Fibroblast of mammary gland (primary cell): Measurements from ENCODE around the gene ITK.
"Not testable (repeated sequence)": the region's sequence is repeated elsewhere in the genome, so short reads cannot be mapped to it uniquely, and the experiment has no call there.

ENCODE experiments used
- DNase-seq: peaks from one replicate; pipeline ENCODE4 v3.0.0-alpha.2; 2010; ENCODE audit warnings: low read depth
- H3K4me3 ChIP-seq: 2 replicates; pipeline ENCODE4 v1.5.1; 2011; ENCODE audit warnings: low read depth, mild to moderate bottlenecking, low read length, moderate library complexity; ENCODE audit not compliant: control insufficient read depth
- TF ChIP-seq, protein P1 (sequence below): conservative IDR thresholded peaks from 2 replicates; pipeline ENCODE4 v1.5.1; 2011; ENCODE audit warnings: low read depth, low read length, inconsistent platforms; ENCODE audit not compliant: control insufficient read depth, insufficient read depth

Gene ITK

DNA sequence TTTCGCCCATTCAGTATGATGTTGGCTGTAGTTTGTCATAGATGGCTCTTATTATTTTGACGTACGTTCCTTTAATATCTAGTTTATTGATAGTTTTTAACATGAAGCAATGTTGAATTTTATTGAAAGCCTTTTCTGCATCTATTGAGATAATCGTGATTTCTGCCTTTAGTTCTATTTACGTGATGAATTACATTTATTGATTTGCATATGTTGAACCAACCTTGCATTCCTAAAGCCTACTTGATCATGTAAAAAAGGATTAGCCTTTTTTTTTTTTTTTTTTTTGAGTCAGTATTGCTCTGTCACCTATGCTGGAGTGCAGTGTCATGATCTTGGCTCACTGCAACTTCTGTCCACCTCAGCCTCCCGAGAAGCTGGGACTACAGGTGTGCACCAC lies 25.1 kb downstream of the ITK start:
- no peak for DNase-seq
- H3K4me3 ChIP-seq: no peak overlapping the region
- TF ChIP-seq, protein P1, sequence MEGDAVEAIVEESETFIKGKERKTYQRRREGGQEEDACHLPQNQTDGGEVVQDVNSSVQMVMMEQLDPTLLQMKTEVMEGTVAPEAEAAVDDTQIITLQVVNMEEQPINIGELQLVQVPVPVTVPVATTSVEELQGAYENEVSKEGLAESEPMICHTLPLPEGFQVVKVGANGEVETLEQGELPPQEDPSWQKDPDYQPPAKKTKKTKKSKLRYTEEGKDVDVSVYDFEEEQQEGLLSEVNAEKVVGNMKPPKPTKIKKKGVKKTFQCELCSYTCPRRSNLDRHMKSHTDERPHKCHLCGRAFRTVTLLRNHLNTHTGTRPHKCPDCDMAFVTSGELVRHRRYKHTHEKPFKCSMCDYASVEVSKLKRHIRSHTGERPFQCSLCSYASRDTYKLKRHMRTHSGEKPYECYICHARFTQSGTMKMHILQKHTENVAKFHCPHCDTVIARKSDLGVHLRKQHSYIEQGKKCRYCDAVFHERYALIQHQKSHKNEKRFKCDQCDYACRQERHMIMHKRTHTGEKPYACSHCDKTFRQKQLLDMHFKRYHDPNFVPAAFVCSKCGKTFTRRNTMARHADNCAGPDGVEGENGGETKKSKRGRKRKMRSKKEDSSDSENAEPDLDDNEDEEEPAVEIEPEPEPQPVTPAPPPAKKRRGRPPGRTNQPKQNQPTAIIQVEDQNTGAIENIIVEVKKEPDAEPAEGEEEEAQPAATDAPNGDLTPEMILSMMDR: no peak

DNA sequence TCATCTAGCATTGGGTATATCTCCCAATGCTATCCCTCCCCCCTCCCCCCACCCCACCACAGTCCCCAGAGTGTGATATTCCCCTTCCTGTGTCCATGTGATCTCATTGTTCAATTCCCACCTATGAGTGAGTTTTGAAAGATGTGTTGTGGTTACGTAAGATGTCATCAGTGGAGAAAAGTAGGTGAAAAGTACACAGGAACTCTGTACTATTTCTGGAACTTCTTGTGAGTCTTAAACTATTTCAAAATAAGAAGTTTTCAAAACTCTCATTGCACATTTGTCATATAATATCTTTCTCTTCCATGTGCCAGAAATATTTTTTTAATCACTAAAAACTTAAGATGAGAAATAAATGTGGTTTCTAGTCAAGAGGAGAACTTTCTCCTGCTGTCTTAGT lies 30.0 kb downstream of the ITK start:
- not testable (repeated sequence) for H3K4me3 ChIP-seq
- peak; percentile 68 for DNase-seq

DNA sequence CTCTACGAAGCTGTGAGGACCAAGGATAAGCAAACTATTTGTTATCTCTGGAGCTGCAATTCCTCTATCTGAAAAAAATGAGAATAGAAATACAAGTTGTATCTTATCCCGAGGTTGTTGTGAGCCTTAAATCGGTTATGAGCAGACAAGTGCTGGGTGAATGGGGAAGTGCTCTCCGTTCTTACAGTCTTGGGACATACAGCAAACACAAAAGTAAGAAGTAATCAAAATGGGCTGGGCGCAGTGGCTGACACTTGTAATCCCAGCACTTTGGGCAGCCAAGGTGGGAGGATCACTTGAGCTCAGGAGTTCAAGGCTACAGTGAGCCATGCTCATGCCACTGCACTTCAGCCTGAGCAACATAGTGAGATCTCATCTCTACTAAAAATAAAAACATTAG lies 31.7 kb downstream of the ITK start:
- TF ChIP-seq, protein P1: no peak
- H3K4me3 ChIP-seq: no peak overlapping the region
- DNase-seq: no peak

- H3K4me3 ChIP-seq: no peak overlapping the region
- DNase-seq: no peak
- TF ChIP-seq, protein P1: no peak
Measured at GRCh38 chr5:157213527-157214243, 33.0 kb downstream of the ITK start.

DNA sequence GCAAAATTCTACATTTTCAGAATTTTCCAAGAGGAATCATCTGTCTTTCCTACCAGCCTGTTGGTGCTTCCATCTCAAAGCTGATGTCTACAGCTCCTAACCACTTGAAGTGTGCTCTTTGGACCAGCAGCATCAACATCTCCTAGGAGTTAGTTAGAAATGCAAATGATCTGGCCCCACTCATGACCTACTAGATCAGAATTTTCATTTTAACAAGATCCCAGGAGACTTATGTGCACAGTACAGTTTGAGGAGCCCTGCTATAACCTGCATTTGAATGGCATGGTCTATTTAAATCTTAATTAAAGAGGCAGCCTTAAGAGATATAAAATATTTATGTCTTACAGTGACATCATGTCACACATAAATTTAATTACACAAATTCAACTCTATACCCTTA lies 33.8 kb downstream of the ITK start:
- H3K4me3 ChIP-seq: no peak overlapping the region
- TF ChIP-seq, protein P1: no peak
- DNase-seq: no peak

- TF ChIP-seq, protein P1: no peak
- H3K4me3 ChIP-seq: no peak overlapping the region
- no peak for DNase-seq
Measured at GRCh38 chr5:157214861-157215513, 34.3 kb downstream of the ITK start.

DNA sequence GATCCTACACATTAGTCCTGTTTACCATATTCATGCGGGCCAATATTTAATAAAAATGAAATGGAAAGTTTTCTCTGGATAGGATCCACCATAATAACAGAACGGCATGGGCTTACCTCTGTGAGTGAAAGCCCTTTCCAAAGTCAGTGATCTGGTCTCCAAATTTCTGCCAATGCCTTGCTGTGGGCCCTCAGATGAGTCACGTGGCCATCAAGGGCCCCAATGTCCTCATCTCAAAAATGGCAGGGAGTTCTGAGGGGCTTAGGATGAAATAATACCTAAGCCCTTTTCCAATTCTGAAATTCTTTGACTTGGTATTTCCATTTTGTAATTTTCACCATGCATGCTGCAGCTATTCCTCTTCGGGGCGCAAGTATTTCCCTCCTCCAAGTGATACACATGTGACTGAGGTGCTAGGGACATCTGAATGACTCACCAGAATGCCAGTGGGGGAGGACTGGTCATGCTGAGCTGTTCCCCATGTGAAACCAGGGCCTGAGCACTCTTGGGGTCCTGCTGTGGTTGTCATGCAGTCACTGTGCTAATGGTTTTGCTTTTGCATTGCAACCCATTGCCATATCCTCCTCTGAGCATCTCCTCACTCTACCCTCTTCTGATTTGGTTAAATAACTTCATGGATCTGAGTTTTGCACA lies 35.0 kb downstream of the ITK start:
- TF ChIP-seq, protein P1: no peak
- peak; percentile 36 for DNase-seq
- H3K4me3 ChIP-seq: no peak overlapping the region
